GM12878 (cell line): ENCODE results near the gene KIAA1328. TPM values are rescaled to one million over a fixed set of nuclear protein-coding genes. Genes with fewer than 3 reads are reported as not detected.

Experiments used
- BCLAF1 ChIP-seq: fragments of 450-650 bp; IDR thresholded peaks from 2 replicates; pipeline ENCODE4 v1.6.1; 2017; ENCODE audit warnings: antibody characterized with exemption, mild to moderate bottlenecking, moderate library complexity
- CTCF ChIP-seq, 3 experiments: IDR thresholded peaks in 2 of 3; conservative IDR thresholded peaks in 1 of 3; 2 replicates each; pipeline ENCODE4 v1.5.1; 2011; ENCODE audit warnings: low read depth in 3 of 3, low read length in 3 of 3, mild to moderate bottlenecking in 3 of 3, control low read depth in 2 of 3, moderate library complexity in 2 of 3, inconsistent platforms in 1 of 3, mixed read lengths in 1 of 3; ENCODE audit not compliant: control insufficient read depth in 2 of 3, insufficient read depth in 1 of 3; ENCODE audit errors: extremely low read depth in 1 of 3
- E4F1 ChIP-seq: fragments of 450-650 bp; IDR thresholded peaks from 2 replicates; pipeline ENCODE4 v1.6.1; 2018; ENCODE audit warnings: borderline replicate concordance, mild to moderate bottlenecking; ENCODE audit not compliant: partially characterized antibody
- NFXL1 ChIP-seq: fragments of 450-650 bp; IDR thresholded peaks from 2 replicates; pipeline ENCODE4 v1.6.1; 2017; ENCODE audit warnings: antibody characterized with exemption, mild to moderate bottlenecking, borderline replicate concordance
- PKNOX1 ChIP-seq: fragments of 450-650 bp; IDR thresholded peaks from 2 replicates; pipeline ENCODE4 v1.6.1; 2016; ENCODE audit warnings: mild to moderate bottlenecking
- SPI1 ChIP-seq: IDR thresholded peaks from 2 replicates; pipeline ENCODE4 v1.6.1; 2011; ENCODE audit warnings: low read depth, mild to moderate bottlenecking, low read length, moderate library complexity, borderline replicate concordance; ENCODE audit not compliant: insufficient read depth
- STAT1 ChIP-seq: fragments of 450-650 bp; conservative IDR thresholded peaks from 2 replicates; pipeline ENCODE4 v1.6.1; 2014; ENCODE audit warnings: antibody characterized with exemption, mild to moderate bottlenecking
- polyA plus RNA-seq, 11 experiments: library from polyadenylated mRNA; depleted of rRNA in 4 of 11; unstranded in 6 of 11; stranded (reverse) in 5 of 11; fragments of >200 nt; fragmentation: Nextera tagmentation in 4 of 11; fragmentation: Illumina TruSeq in 1 of 11; extraction: Ambion mirVana in 4 of 11; extraction: Trizol in 1 of 11; gene quantifications; 1 replicate in 1 of 11; 2 replicates in 10 of 11; pipeline versions ENCODE4 v1.2.1 to v1.2.3, GENCODE V29; 2011 to 2016; ENCODE audit warnings: inconsistent platforms in 2 of 11, missing spikeins in 2 of 11, low read depth in 1 of 11
- total RNA-seq, 4 experiments: library from RNA; depleted of rRNA in 3 of 4; stranded (reverse); fragments of >200 nt in 3 of 4; fragmentation: Illumina TruSeq in 1 of 4; extraction: Trizol in 1 of 4; gene quantifications; 2 replicates each; pipeline versions ENCODE4 v1.2.1 to v1.2.3, GENCODE V29; 2013 to 2021

The KIAA1328 gene
- total and polyA plus RNA-seq, 10 of the 15 experiments (the other 5 are each of a cell fraction or from before 2014, with no cell fraction given) = 3.1 to 7.1 (median 4.6) TPM

GRCh38 chr18:36821681-36822080 lies 7.2 kb upstream of the KIAA1328 start (continued):
- no peak for TF ChIP-seq BCLAF1
- TF ChIP-seq E4F1 = no peak
- no peak for TF ChIP-seq CTCF (IDR thresholded peaks at IDR 0.05 in 2 of 3, conservative IDR thresholded peaks at IDR 0.05 in 1 of 3; ENCODE audit: control insufficient read depth in 2 of 3, extremely low read depth in 1 of 3, insufficient read depth in 1 of 3, low read depth in 3 of 3, low read length in 3 of 3)
- TF ChIP-seq NFXL1 = no peak
- no peak for TF ChIP-seq PKNOX1
- TF ChIP-seq SPI1 = no peak
- TF ChIP-seq STAT1 = no peak
- TF ChIP-seq, all 136 proteins: peak for 0
